ENCODE measurements around the gene B3GALT4. TPM values are rescaled to one million over a fixed set of nuclear protein-coding genes. Genes with fewer than 3 reads are reported as not detected.
A peak's percentile ranks its signal among the peaks of the same experiment; 100 is the strongest.

The B3GALT4 gene
- total and polyA plus RNA-seq, 2 of the 13 experiments (the other 11 are each of a cell fraction or from before 2014, with no cell fraction given), result 0.04 to 0.27 TPM

- no peak; the same call in 1 of the 2 replicates for TF ChIP-seq CCDC6 (CRISPR knock-in tag; IDR thresholded peaks at IDR 0.05)
- no peak for TF ChIP-seq SETDB1 (CRISPR knock-in tag; IDR thresholded peaks at IDR 0.05; ENCODE audit: borderline replicate concordance)
- TF ChIP-seq ADNP (CRISPR knock-in tag; IDR thresholded peaks at IDR 0.05), result no peak
- TF ChIP-seq HBP1 (CRISPR knock-in tag; IDR thresholded peaks at IDR 0.05; ENCODE audit: low read depth), result no peak
- TF ChIP-seq ATF1 (CRISPR knock-in tag; IDR thresholded peaks at IDR 0.05), result no peak
- TF ChIP-seq SNAPC2 (CRISPR knock-in tag; IDR thresholded peaks at IDR 0.05), result 0 out of 2 replicates have a peak, but pooled peaks have one; percentile 19
- no peak; the same call in 1 of the 2 replicates for TF ChIP-seq ZNF564 (CRISPR knock-in tag; IDR thresholded peaks at IDR 0.05)
- no peak for TF ChIP-seq NFE2L1 (CRISPR knock-in tag; IDR thresholded peaks at IDR 0.05; ENCODE audit: borderline replicate concordance)
- peak; percentile 65; the same call in 1 of the 2 replicates for TF ChIP-seq ZNF274 (CRISPR knock-in tag; IDR thresholded peaks at IDR 0.05)
- TF ChIP-seq PHB2 (IDR thresholded peaks at IDR 0.05; ENCODE audit: partially characterized antibody), result no peak
- TF ChIP-seq NFIC (IDR thresholded peaks at IDR 0.05; ENCODE audit: low read length), result no peak
- TF ChIP-seq NPAS2 (CRISPR knock-in tag; IDR thresholded peaks at IDR 0.05; ENCODE audit: borderline replicate concordance), result no peak
- 0 out of 2 replicates have a peak, but pooled peaks have one; percentile 22 for TF ChIP-seq ETV5 (CRISPR knock-in tag; IDR thresholded peaks at IDR 0.05; ENCODE audit: borderline replicate concordance)
- 0 out of 2 replicates have a peak, but pooled peaks have one; percentile 63 for TF ChIP-seq ZZZ3 (CRISPR knock-in tag; IDR thresholded peaks at IDR 0.05; ENCODE audit: borderline replicate concordance)
- no peak for TF ChIP-seq TCF7 (IDR thresholded peaks at IDR 0.05; ENCODE audit: low read depth)
- no peak for TF ChIP-seq ZNF263 (CRISPR knock-in tag; IDR thresholded peaks at IDR 0.05)
- no peak for TF ChIP-seq GATA4 (IDR thresholded peaks at IDR 0.05; ENCODE audit: borderline replicate concordance, low read depth)
- TF ChIP-seq ZNF83 (CRISPR knock-in tag; IDR thresholded peaks at IDR 0.05; ENCODE audit: borderline replicate concordance), result no peak
- no peak for TF ChIP-seq MLX (CRISPR knock-in tag; IDR thresholded peaks at IDR 0.05)
- 0 out of 2 replicates have a peak, but pooled peaks have one; percentile 6 for TF ChIP-seq FOXO1 (CRISPR knock-in tag; IDR thresholded peaks at IDR 0.05)
- no peak for TF ChIP-seq ZSCAN31 (CRISPR knock-in tag; IDR thresholded peaks at IDR 0.05; ENCODE audit: low read depth)
- TF ChIP-seq HCFC1 (IDR thresholded peaks at IDR 0.05; ENCODE audit: low read depth, low read length), result 0 out of 2 replicates have a peak, but pooled peaks have one; percentile 15
- TF ChIP-seq CEBPB (IDR thresholded peaks at IDR 0.05; ENCODE audit: borderline replicate concordance, low read depth, low read length), result peak; percentile 8; the same call in 1 of the 2 replicates
- peak; percentile 80; the same call in 1 of the 2 replicates for TF ChIP-seq ZXDC (CRISPR knock-in tag; IDR thresholded peaks at IDR 0.05)
Measured at GRCh38 chr6:33313709-33314514, 37.0 kb downstream of the B3GALT4 start, which contains the start of gene TAPBP (continued).
